ENCODE measurements around the gene RASSF6. TPM values are rescaled to one million over a fixed set of nuclear protein-coding genes. Genes with fewer than 3 reads are reported as not detected.

The RASSF6 gene, protein sequence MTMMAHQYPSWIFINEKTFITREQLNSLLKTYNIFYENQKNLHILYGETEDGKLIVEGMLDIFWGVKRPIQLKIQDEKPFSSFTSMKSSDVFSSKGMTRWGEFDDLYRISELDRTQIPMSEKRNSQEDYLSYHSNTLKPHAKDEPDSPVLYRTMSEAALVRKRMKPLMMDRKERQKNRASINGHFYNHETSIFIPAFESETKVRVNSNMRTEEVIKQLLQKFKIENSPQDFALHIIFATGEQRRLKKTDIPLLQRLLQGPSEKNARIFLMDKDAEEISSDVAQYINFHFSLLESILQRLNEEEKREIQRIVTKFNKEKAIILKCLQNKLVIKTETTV
- total RNA-seq, result 0.05 TPM in 1 of 2 replicates, not detected in the other

DNA sequence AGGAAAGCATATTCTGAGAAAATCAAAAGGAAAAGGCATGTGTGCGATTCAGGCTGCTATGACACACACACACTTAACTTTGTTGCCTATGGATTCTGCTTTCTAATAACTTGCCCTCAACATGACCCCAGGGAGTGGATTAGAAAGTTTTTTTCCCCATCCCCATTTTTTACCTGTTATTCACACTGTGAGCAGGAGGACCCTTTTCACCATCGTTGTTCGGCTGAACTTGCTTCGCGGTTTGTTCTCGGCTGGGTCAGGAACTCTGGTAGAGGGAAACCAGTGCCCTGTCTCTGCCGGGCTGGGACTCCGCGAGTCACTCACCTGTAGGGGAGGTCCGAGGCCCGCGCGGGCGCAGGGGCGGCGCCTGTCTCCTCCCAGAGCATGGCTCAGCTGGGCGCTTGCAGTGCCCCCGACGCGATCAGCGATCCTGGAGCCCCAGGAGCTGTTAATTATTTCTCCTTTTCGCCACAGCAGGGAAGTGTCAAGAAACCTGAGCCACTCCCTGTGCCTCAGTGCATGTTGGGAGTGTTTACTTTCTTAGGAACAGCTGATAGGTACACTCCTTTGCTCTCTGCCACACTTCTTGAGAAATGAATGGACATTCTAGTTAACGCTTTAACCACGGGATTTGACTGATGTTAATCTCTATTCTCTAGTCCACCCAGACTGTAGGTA lies at the start of gene RASSF6:
Gene RASSF6 (minus strand): TSS at position 322 of the 678 bp plus-strand sequence. CDS start 8,641 bp downstream, outside the sequence.

Other genes with a start within 250 kb of the RASSF6 start
- 0.59 TPM in 1 of 2 replicates, not detected in the other for gene ALB, start 216.1 kb downstream of the RASSF6 start, total RNA-seq
- gene AFP, start 184.2 kb downstream of the RASSF6 start, total RNA-seq, result 2.0 and 2.4 TPM in 2 replicates
- gene AFM, start 138.7 kb downstream of the RASSF6 start, total RNA-seq, result not detected in 2 replicates
- gene CXCL8, start 120.1 kb upstream of the RASSF6 start, total RNA-seq, result 187 and 306 TPM in 2 replicates
- gene CXCL6, start 216.2 kb upstream of the RASSF6 start, total RNA-seq, result 47.2 and 149 TPM in 2 replicates
- 0.78 and 9.2 TPM in 2 replicates for gene PF4V1, start 232.9 kb upstream of the RASSF6 start, total RNA-seq
- 69.7 and 261 TPM in 2 replicates for gene CXCL1, start 249.0 kb upstream of the RASSF6 start, total RNA-seq